GM18868 (cell line): ENCODE data around the gene BMPR1B.

Experiments
- ATAC-seq: cut with Tn5 transposase; IDR thresholded peaks from one replicate; pipeline ENCODE4 v1.9.1; 2021; ENCODE audit warnings: mild to moderate bottlenecking, moderate library complexity; ENCODE audit not compliant: unreplicated experiment

The BMPR1B gene

GRCh38 chr4:94762326-94762725 is 4.6 kb downstream of the BMPR1B start:
- ATAC-seq, result no peak

- ATAC-seq, result no peak
Observed at GRCh38 chr4:94763005-94763404, 5.2 kb downstream of the BMPR1B start.

GRCh38 chr4:94763500-94763899 is 5.7 kb downstream of the BMPR1B start:
- ATAC-seq, result no peak

GRCh38 chr4:94764069-94764468 is 6.3 kb downstream of the BMPR1B start:
- ATAC-seq, result no peak

- no peak for ATAC-seq
Observed at GRCh38 chr4:94765174-94765573, 7.4 kb downstream of the BMPR1B start.

GRCh38 chr4:94765648-94766047 is 7.9 kb downstream of the BMPR1B start:
- ATAC-seq, result no peak

- no peak for ATAC-seq
Observed at GRCh38 chr4:94766856-94767255, 9.1 kb downstream of the BMPR1B start.

GRCh38 chr4:94767446-94767845 is 9.7 kb downstream of the BMPR1B start:
- ATAC-seq, result no peak

GRCh38 chr4:94782707-94783106 is 25.0 kb downstream of the BMPR1B start:
- no peak for ATAC-seq

GRCh38 chr4:94791701-94792100 is 33.9 kb downstream of the BMPR1B start:
- ATAC-seq, result no peak

GRCh38 chr4:94798808-94799207 is 41.1 kb downstream of the BMPR1B start:
- no peak for ATAC-seq

GRCh38 chr4:94801016-94801415 is 43.3 kb downstream of the BMPR1B start:
- no peak for ATAC-seq

- ATAC-seq, result no peak
Observed at GRCh38 chr4:94802091-94802490, 44.3 kb downstream of the BMPR1B start.

GRCh38 chr4:94803181-94803580 is 45.4 kb downstream of the BMPR1B start:
- no peak for ATAC-seq

GRCh38 chr4:94804650-94805049 is 46.9 kb downstream of the BMPR1B start:
- ATAC-seq, result no peak

- ATAC-seq, result no peak
Observed at GRCh38 chr4:94806376-94806775, 48.6 kb downstream of the BMPR1B start.

- ATAC-seq, result no peak
Observed at GRCh38 chr4:94811643-94812042, 53.9 kb downstream of the BMPR1B start.

GRCh38 chr4:94813221-94813620 is 55.5 kb downstream of the BMPR1B start:
- no peak for ATAC-seq

GRCh38 chr4:94814237-94814636 is 56.5 kb downstream of the BMPR1B start:
- ATAC-seq, result no peak

GRCh38 chr4:94819371-94820168 is 61.8 kb downstream of the BMPR1B start:
- ATAC-seq, result no peak

- no peak for ATAC-seq
Observed at GRCh38 chr4:94826206-94826605, 68.5 kb downstream of the BMPR1B start.

GRCh38 chr4:94827481-94828110 is 69.8 kb downstream of the BMPR1B start:
- ATAC-seq, result no peak

- ATAC-seq, result no peak
Observed at GRCh38 chr4:94828882-94829281, 71.1 kb downstream of the BMPR1B start.
